GM10847 (cell line): ENCODE data around the gene SGSM2.

Source experiments
- POLR2A ChIP-seq: IDR thresholded peaks from 2 replicates; pipeline ENCODE4 v1.6.1; 2011; ENCODE audit not compliant: insufficient read length; ENCODE audit errors: extremely low read depth

Gene SGSM2

GRCh38 chr17:2373179-2373578 is 35.9 kb downstream of the SGSM2 start:
- no peak for TF ChIP-seq POLR2A

GRCh38 chr17:2374549-2375285 is 37.4 kb downstream of the SGSM2 start:
- TF ChIP-seq POLR2A = no peak

- no peak for TF ChIP-seq POLR2A
These were observed 38.1 kb downstream of the SGSM2 start for GRCh38 chr17:2375406-2375805.

- no peak for TF ChIP-seq POLR2A
These were observed 38.8 kb downstream of the SGSM2 start for GRCh38 chr17:2376107-2376506.

GRCh38 chr17:2377659-2378058 is 40.4 kb downstream of the SGSM2 start:
- no peak for TF ChIP-seq POLR2A

GRCh38 chr17:2378905-2379304 is 41.6 kb downstream of the SGSM2 start:
- no peak for TF ChIP-seq POLR2A

- TF ChIP-seq POLR2A = no peak
These were observed 42.4 kb downstream of the SGSM2 start for GRCh38 chr17:2379489-2380225.

- TF ChIP-seq POLR2A = no peak
These were observed 43.1 kb downstream of the SGSM2 start for GRCh38 chr17:2380226-2380922.

- no peak for TF ChIP-seq POLR2A
These were observed 43.8 kb downstream of the SGSM2 start for GRCh38 chr17:2380950-2381649.

- TF ChIP-seq POLR2A = no peak
These were observed 46.4 kb downstream of the SGSM2 start for GRCh38 chr17:2383628-2384167.

GRCh38 chr17:2384439-2385127 is 47.3 kb downstream of the SGSM2 start:
- TF ChIP-seq POLR2A = no peak

GRCh38 chr17:2385240-2386210 is 48.2 kb downstream of the SGSM2 start:
- no peak for TF ChIP-seq POLR2A

- TF ChIP-seq POLR2A = no peak
These were observed 49.2 kb downstream of the SGSM2 start for GRCh38 chr17:2386400-2387085.
